ENCODE measurements around the gene LDB2. TPM values are rescaled to one million over a fixed set of nuclear protein-coding genes. Genes with fewer than 3 reads are reported as not detected.

The LDB2 gene
- total RNA-seq, 4 donors from 2014 or later, result 16.2 to 31.7 (median 22.4) TPM

GRCh38 chr4:16606691-16607090 lies 291.8 kb downstream of the LDB2 start:
- Histone ChIP-seq H3K4me3 (no peak overlapping the region), H3K4me1 (peaks cover 3 to 6% (median 5%) of the 10 kb centered on the region in 4 donors), H3K27me3 (no peaks in the 10 kb centered on the region), H3K36me3 (no peaks in the 10 kb centered on the region), H3K9me3 (no peaks in the 10 kb centered on the region), H3K27ac (replicated peaks in 1 of 4) (no peak overlapping the region)
- no peak for DNase-seq (ENCODE audit: extremely low spot score)
- TF ChIP-seq POLR2AphosphoS5 (IDR thresholded peaks at IDR 0.05) (no peak), CTCF (IDR thresholded peaks at IDR 0.05) (no peak), EP300 (IDR thresholded peaks at IDR 0.05) (no peak), POLR2A (IDR thresholded peaks at IDR 0.05; ENCODE audit: low read depth) (no peak)
- 75% methylated on average over 2 of the region's 2 CpGs for WGBS
- intact Hi-C loops (cut with DNase I), result no loop called here

- Histone ChIP-seq H3K9me3 (no peaks in the 10 kb centered on the region), H3K4me1 (peaks cover under 1 to 10% (median 4%) of the 10 kb centered on the region in 4 donors), H3K27me3 (no peaks in the 10 kb centered on the region), H3K27ac (replicated peaks in 1 of 4) (no peak overlapping the region), H3K4me3 (no peak overlapping the region), H3K36me3 (no peaks in the 10 kb centered on the region)
- no peak for DNase-seq (ENCODE audit: extremely low spot score)
- WGBS, result 81% methylated on average over 4 of the region's 4 CpGs
- intact Hi-C loops (cut with DNase I), result no loop called here
- TF ChIP-seq CTCF (IDR thresholded peaks at IDR 0.05) (no peak), EP300 (IDR thresholded peaks at IDR 0.05) (no peak)
These were observed 295.3 kb downstream of the LDB2 start for GRCh38 chr4:16603178-16603577.

GRCh38 chr4:16598597-16599206 lies 299.7 kb downstream of the LDB2 start:
- Histone ChIP-seq H3K4me1 (peaks cover 0 to 12% (median 4%) of the 10 kb centered on the region in 4 donors), H3K27ac (replicated peaks in 1 of 4) (peak overlapping the region in 1 of 4 donors; percentile 21), H3K27me3 (no peaks in the 10 kb centered on the region), H3K36me3 (no peaks in the 10 kb centered on the region), H3K9me3 (no peaks in the 10 kb centered on the region), H3K4me3 (no peak overlapping the region)
- WGBS, result 49% methylated on average over 7 of the region's 7 CpGs
- TF ChIP-seq POLR2A (IDR thresholded peaks at IDR 0.05; ENCODE audit: low read depth), result no peak
- TF ChIP-seq POLR2AphosphoS5 (IDR thresholded peaks at IDR 0.05), result no peak
- TF ChIP-seq CTCF (IDR thresholded peaks at IDR 0.05), result no peak
- TF ChIP-seq EP300 (IDR thresholded peaks at IDR 0.05), result no peak
- no peak for DNase-seq (ENCODE audit: extremely low spot score)
- intact Hi-C loops (cut with DNase I), result no loop called here

- H3K4me1 ChIP-seq, result peaks cover 0 to 12% (median 4%) of the 10 kb centered on the region in 4 donors
- no peak overlapping the region for H3K4me3 ChIP-seq
- TF ChIP-seq POLR2A (IDR thresholded peaks at IDR 0.05; ENCODE audit: low read depth) (no peak), EP300 (IDR thresholded peaks at IDR 0.05) (no peak), CTCF (IDR thresholded peaks at IDR 0.05) (no peak), POLR2AphosphoS5 (IDR thresholded peaks at IDR 0.05) (no peak)
- intact Hi-C loops (cut with DNase I), result no loop called here
- H3K27ac ChIP-seq (replicated peaks in 1 of 4), result peak overlapping the region in 1 of 4 donors; percentile 21
- WGBS, result 88% methylated on average over 6 of the region's 6 CpGs
- DNase-seq (ENCODE audit: extremely low spot score), result no peak
- H3K27me3 ChIP-seq, result no peaks in the 10 kb centered on the region
- H3K36me3 ChIP-seq, result no peaks in the 10 kb centered on the region
- H3K9me3 ChIP-seq, result no peaks in the 10 kb centered on the region
These were observed 300.4 kb downstream of the LDB2 start for GRCh38 chr4:16597845-16598596.
